ENCODE results near the gene ZNF143. TPM values are rescaled to one million over a fixed set of nuclear protein-coding genes. Genes with fewer than 3 reads are reported as not detected.

The ZNF143 gene
- total and polyA plus RNA-seq, 10 of the 15 experiments (the other 5 are each of a cell fraction or from before 2014, with no cell fraction given) = 13.6 to 48.7 (median 19.4) TPM

DNA sequence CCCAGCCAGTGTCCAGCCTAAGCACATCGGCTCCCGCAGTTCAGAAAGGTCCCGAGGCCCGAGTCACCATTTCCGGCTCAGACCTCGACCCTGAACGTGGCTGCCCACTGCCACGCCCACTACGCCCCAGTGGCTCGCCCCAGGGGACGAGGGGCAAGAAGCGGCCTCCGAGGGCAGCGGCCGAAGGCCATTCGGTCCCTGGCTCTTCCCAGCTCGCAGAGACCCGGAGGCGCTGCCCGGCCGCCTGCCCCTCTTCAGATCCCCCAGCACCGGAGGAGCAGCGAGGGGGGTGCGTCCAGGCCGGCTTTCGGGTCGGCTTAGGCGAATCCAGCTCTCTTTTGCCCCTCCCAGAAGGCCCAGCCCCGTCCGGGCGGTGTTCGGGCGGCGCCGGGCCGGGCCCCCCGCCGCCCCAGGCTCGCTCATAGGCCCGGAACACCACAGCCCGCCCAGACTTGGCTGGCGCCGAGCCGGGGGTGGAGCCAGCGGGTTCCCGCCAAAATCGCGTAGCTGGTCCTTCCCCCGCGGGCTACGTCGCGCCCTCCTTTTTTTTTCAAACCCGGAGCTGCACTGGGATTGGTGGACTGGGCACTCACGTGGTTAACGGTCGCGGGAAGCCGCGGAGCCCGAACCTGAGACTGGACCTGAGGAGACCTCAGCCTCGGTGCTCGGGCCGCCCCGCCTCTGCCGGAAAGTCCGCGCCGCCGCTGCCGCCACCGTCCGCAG lies 112.4 kb downstream of the ZNF143 start, which contains the start of gene WEE1 (continued):
- TF ChIP-seq SP1 (IDR thresholded peaks at IDR 0.05; ENCODE audit: low read depth, low read length) = peak; percentile 68
- no peak for TF ChIP-seq JUNB (IDR thresholded peaks at IDR 0.05)
- TF ChIP-seq SRF (IDR thresholded peaks at IDR 0.05; ENCODE audit: low read depth in 2 of 2, low read length in 2 of 2) = 0 out of 4 replicates have a peak, but pooled peaks of 1 of the 2 experiments have one; percentile 26
- peak; percentile 79 for TF ChIP-seq NR2F1 (conservative IDR thresholded peaks at IDR 0.05)
- TF ChIP-seq GATAD2B (conservative IDR thresholded peaks at IDR 0.05; ENCODE audit: low read depth) = peak; percentile 70
- peak; percentile 43; the same call in 1 of the 2 replicates for TF ChIP-seq CHD2 (IDR thresholded peaks at IDR 0.05; ENCODE audit: borderline replicate concordance, low read depth, low read length)
- peak; percentile 100 for TF ChIP-seq RB1 (IDR thresholded peaks at IDR 0.05; ENCODE audit: borderline replicate concordance)
- no peak for TF ChIP-seq JUND (IDR thresholded peaks at IDR 0.05; ENCODE audit: low read depth, low read length)
- TF ChIP-seq, protein P1, sequence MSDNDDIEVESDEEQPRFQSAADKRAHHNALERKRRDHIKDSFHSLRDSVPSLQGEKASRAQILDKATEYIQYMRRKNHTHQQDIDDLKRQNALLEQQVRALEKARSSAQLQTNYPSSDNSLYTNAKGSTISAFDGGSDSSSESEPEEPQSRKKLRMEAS (IDR thresholded peaks at IDR 0.05; ENCODE audit: low read depth, low read length) = no peak
- no peak for TF ChIP-seq NFIC (IDR thresholded peaks at IDR 0.05; ENCODE audit: low read depth, low read length)
